ENCODE measurements around the gene EFHD2. TPM values are rescaled to one million over a fixed set of nuclear protein-coding genes. Genes with fewer than 3 reads are reported as not detected.

EFHD2 gene
- total and polyA plus RNA-seq, 2 of the 8 experiments (the other 6 are each of a cell fraction or from before 2014, with no cell fraction given) = 24.4 to 25.1 TPM

DNA sequence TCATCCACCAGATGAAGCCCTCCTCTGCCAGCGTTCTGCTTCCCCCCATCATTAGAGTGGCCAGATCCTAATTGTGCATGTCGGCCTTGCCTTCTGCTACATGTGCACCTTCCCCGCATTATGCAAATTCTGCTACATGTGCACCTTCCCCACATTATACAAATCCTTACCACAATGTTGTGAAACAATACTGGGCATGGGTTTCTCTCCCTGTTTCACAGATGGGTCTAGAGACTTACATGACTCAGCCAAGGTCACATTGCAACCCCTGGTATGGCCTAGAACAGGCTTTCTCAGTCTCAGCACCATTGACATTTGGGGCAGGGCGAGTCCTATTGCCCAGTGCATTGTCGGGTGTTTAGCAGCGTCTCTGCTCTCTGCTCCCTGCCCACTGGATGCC lies 45.8 kb downstream of the EFHD2 start:
- no peak overlapping the region for H4K91ac ChIP-seq (replicated peaks; ENCODE audit: insufficient read length, low read length)
- no peaks in the 10 kb centered on the region for H3K23me2 ChIP-seq (ENCODE audit: low read depth, low read length)
- H3K4me3 ChIP-seq (ENCODE audit: extremely low read depth in 1 of 4, insufficient read depth in 2 of 4, low read depth in 3 of 4, low read length in 4 of 4) = no peak overlapping the region
- H2BK12ac ChIP-seq (ENCODE audit: low read depth, low read length) = no peak overlapping the region
- H2AK5ac ChIP-seq (ENCODE audit: low read depth, low read length) = no peak overlapping the region
- H3K9ac ChIP-seq (replicated peaks in 1 of 4; ENCODE audit: extremely low read depth in 1 of 4, low read depth in 3 of 4, low read length in 3 of 4) = no peak overlapping the region
- no peak overlapping the region for H3K27ac ChIP-seq (ENCODE audit: low read depth, low read length)
- no peak overlapping the region for H2AFZ ChIP-seq (ENCODE audit: low read length)
- ChIA-PET CTCF (ENCODE audit: partially characterized antibody) (interaction anchor here (0.7 kb wide), 1 partner anchor 48 kb away, joined by 3 read pairs; no protein-coding TSS in a partner anchor), POLR2A (ENCODE audit: partially characterized antibody) (no interaction called here)
- no peaks in the 10 kb centered on the region for H3K4me1 ChIP-seq (replicated peaks in 1 of 4; ENCODE audit: control insufficient read depth in 3 of 4, insufficient read depth in 4 of 4, low read length in 3 of 4)
- no peaks in the 10 kb centered on the region for H4K20me1 ChIP-seq (replicated peaks in 1 of 2; ENCODE audit: control insufficient read depth in 1 of 2, insufficient read depth in 2 of 2, low read length in 2 of 2)
- H3K79me1 ChIP-seq (ENCODE audit: low read depth, low read length) = no peaks in the 10 kb centered on the region
- H3K27me3 ChIP-seq (replicated peaks in 1 of 4; ENCODE audit: control insufficient read depth in 3 of 4, extremely low read depth in 1 of 4, insufficient read depth in 3 of 4, low read length in 3 of 4) = no peaks in the 10 kb centered on the region
- H4K5ac ChIP-seq (ENCODE audit: insufficient read length, low read depth, low read length) = no peak overlapping the region
- no peak overlapping the region for H3K4me2 ChIP-seq (ENCODE audit: insufficient read depth in 1 of 2, low read depth in 2 of 2, low read length in 2 of 2)
- no peak overlapping the region for H2BK20ac ChIP-seq (ENCODE audit: low read length)
- no peaks in the 10 kb centered on the region for H3K36me3 ChIP-seq (ENCODE audit: control insufficient read depth in 2 of 4, insufficient read depth in 4 of 4, low read length in 3 of 4)
- WGBS, 2 experiments (ENCODE audit: extremely low coverage in 1 of 2, insufficient coverage in 1 of 2, insufficient read length in 1 of 2, insufficient replicate concordance in 2 of 2, low coverage in 1 of 2, low lambda C conversion rate in 2 of 2, missing lambda C conversion rate in 1 of 2) = 80% methylated on average over 6 of the region's 6 CpGs; no CpG with 5 or more reads in 1 of the 2 experiments
- FAIRE-seq (no peak), DNase-seq (ENCODE audit: low read depth in 1 of 2, low spot score in 2 of 2) (no peak)
- H3K4ac ChIP-seq (replicated peaks; ENCODE audit: insufficient read length, low read depth, low read length) = no peak overlapping the region
- H4K8ac ChIP-seq (ENCODE audit: extremely low read depth, insufficient read depth, low read length) = no peak overlapping the region
- H3K79me2 ChIP-seq (ENCODE audit: control insufficient read depth in 1 of 2, insufficient read depth in 2 of 2, low read length in 2 of 2) = no peaks in the 10 kb centered on the region
- H3K23ac ChIP-seq (ENCODE audit: insufficient read length) = no peak overlapping the region
- no peak overlapping the region for H3K18ac ChIP-seq (ENCODE audit: extremely low read depth, low read length)
- no peak overlapping the region for H2BK5ac ChIP-seq (ENCODE audit: low read depth, low read length)
- no peak overlapping the region for H2BK15ac ChIP-seq (ENCODE audit: low read length)
- H3K14ac ChIP-seq (ENCODE audit: insufficient read length) = no peak overlapping the region
- no peak overlapping the region for H2BK120ac ChIP-seq (replicated peaks; ENCODE audit: low read depth, low read length)
- H3K56ac ChIP-seq (replicated peaks; ENCODE audit: insufficient read length, low read depth, low read length) = no peak overlapping the region
- H3K9me3 ChIP-seq (ENCODE audit: insufficient read depth in 2 of 2, low read depth in 1 of 2, low read length in 1 of 2) = no peaks in the 10 kb centered on the region
- TF ChIP-seq CEBPB (IDR thresholded peaks at IDR 0.05; ENCODE audit: low read depth, low read length) (no peak), CHD1 (IDR thresholded peaks at IDR 0.05; ENCODE audit: low read depth, low read length) (no peak), RBBP5 (IDR thresholded peaks at IDR 0.05; ENCODE audit: borderline replicate concordance, low read depth, low read length) (no peak), RAD21 (IDR thresholded peaks at IDR 0.05 in 1 of 2, conservative IDR thresholded peaks at IDR 0.05 in 1 of 2; ENCODE audit: low read depth in 2 of 2, low read length in 2 of 2) (no peak)
- TF ChIP-seq, protein P1, sequence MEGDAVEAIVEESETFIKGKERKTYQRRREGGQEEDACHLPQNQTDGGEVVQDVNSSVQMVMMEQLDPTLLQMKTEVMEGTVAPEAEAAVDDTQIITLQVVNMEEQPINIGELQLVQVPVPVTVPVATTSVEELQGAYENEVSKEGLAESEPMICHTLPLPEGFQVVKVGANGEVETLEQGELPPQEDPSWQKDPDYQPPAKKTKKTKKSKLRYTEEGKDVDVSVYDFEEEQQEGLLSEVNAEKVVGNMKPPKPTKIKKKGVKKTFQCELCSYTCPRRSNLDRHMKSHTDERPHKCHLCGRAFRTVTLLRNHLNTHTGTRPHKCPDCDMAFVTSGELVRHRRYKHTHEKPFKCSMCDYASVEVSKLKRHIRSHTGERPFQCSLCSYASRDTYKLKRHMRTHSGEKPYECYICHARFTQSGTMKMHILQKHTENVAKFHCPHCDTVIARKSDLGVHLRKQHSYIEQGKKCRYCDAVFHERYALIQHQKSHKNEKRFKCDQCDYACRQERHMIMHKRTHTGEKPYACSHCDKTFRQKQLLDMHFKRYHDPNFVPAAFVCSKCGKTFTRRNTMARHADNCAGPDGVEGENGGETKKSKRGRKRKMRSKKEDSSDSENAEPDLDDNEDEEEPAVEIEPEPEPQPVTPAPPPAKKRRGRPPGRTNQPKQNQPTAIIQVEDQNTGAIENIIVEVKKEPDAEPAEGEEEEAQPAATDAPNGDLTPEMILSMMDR (IDR thresholded peaks at IDR 0.05; ENCODE audit: control extremely low read depth in 1 of 3, insufficient read depth in 1 of 3, low read depth in 1 of 3, low read length in 3 of 3) = no peak

Data from H1 (cell line).